Stomach (tissue), 9 donors: ENCODE results near the gene ACVR1C. TPM values are rescaled to one million over a fixed set of nuclear protein-coding genes. Genes with fewer than 3 reads are reported as not detected.

Source experiments
- DNase-seq, 2 donors: peaks; one replicate each; pipeline versions ENCODE4 v3.0.0 to v3.0.0-alpha.2; 2013 to 2019
- H3K27ac ChIP-seq, 5 donors: fragments of 200-600 bp in 4 of 5; sonication (generic) in 4 of 5; one replicate each; pipeline ENCODE4 v1.5.1; 2013 to 2019; ENCODE audit warnings: mild to moderate bottlenecking in 1 of 5, moderate library complexity in 1 of 5
- H3K27me3 ChIP-seq, 3 donors: fragments of 200-600 bp; sonication (generic); one replicate each; pipeline ENCODE4 v1.5.1; 2017 to 2019; ENCODE audit warnings: mixed run types in 1 of 3
- H3K36me3 ChIP-seq, 4 donors: fragments of 200-600 bp; sonication (generic); 1 replicate in 3 of 4; 2 replicates in 1 of 4; pipeline ENCODE4 v1.5.1; 2016 to 2019
- H3K4me1 ChIP-seq, 4 donors: fragments of 200-600 bp; sonication (generic); one replicate each; pipeline ENCODE4 v1.5.1; 2016 to 2019
- H3K4me3 ChIP-seq, 4 donors: fragments of 200-600 bp; sonication (generic) in 3 of 4; one replicate each; pipeline ENCODE4 v1.5.1; 2016 to 2019; ENCODE audit warnings: mild to moderate bottlenecking in 1 of 4
- H3K9me3 ChIP-seq, 4 donors: fragments of 200-600 bp; sonication (generic); one replicate each; pipeline ENCODE4 v1.5.1; 2016 to 2019
- CTCF ChIP-seq, 7 experiments: fragments of 450-650 bp in 4 of 7; fragments of 200-600 bp in 3 of 7; sonication (generic) in 3 of 7; IDR thresholded peaks; one replicate each; pipeline ENCODE4 v1.5.1; 2016 to 2019; ENCODE audit warnings: antibody characterized with exemption in 7 of 7, control low read depth in 2 of 7, mild to moderate bottlenecking in 1 of 7
- EP300 ChIP-seq: sonication (generic); formaldehyde crosslinking; IDR thresholded peaks from one replicate; pipeline ENCODE4 v1.6.1; 2017; ENCODE audit warnings: antibody characterized with exemption
- POLR2A ChIP-seq, 4 donors: fragments of 450-650 bp; IDR thresholded peaks; one replicate each; pipeline ENCODE4 v1.6.1; 2016; ENCODE audit warnings: antibody characterized with exemption in 4 of 4, control low read depth in 2 of 4, mild to moderate bottlenecking in 1 of 4, moderate library complexity in 1 of 4
- POLR2AphosphoS5 ChIP-seq, 3 donors: sonication (generic); formaldehyde crosslinking; IDR thresholded peaks; one replicate each; pipeline ENCODE4 v1.6.1; 2016; ENCODE audit warnings: antibody characterized with exemption in 3 of 3
- WGBS, 5 donors: extraction: QIAGEN DNeasy Blood & Tissue Kit in 3 of 5; methylation state at CpG; one replicate each; pipeline versions ENCODE4 v1.1.5 to v1.1.7; 2013 to 2018; 5-methylcytosine and 5-hydroxymethylcytosine counted together
- intact Hi-C: fragments of 100-400 bp; cut with DNase I; formaldehyde crosslinking; loops from one replicate; pipeline ENCODE4 v1.15.1; 2023; ENCODE audit warnings: low total_unique reads
- polyA plus RNA-seq, 3 donors: library from polyadenylated mRNA; stranded (reverse); fragments of 200-250 nt; gene quantifications; one replicate each; pipeline ENCODE4 v1.2.3, GENCODE V29; 2013
- total RNA-seq, 5 donors: library from RNA; depleted of rRNA; stranded (reverse); fragments of >200 nt; gene quantifications; one replicate each; pipeline versions ENCODE4 v1.1.0 to v1.2.3, GENCODE V29; 2014 to 2016
- donor health status: healthy with polysubstance abuse.
- donor health status: Bipolar disorder and iron deficiency.
- donor health status: healthy.

Gene ACVR1C
- total and polyA plus RNA-seq, 8 donors, result under 0.01 to 8.4 (median 0.61) TPM; not detected in 1

GRCh38 chr2:157559461-157559860 lies 69.2 kb downstream of the ACVR1C start:
- H3K9me3 ChIP-seq, result no peaks in the 10 kb centered on the region
- intact Hi-C loops, result no loop called here
- TF ChIP-seq EP300 (no peak), CTCF (IDR thresholded peaks at IDR 0.05) (no peak), POLR2AphosphoS5 (IDR thresholded peaks at IDR 0.05) (no peak), POLR2A (IDR thresholded peaks at IDR 0.05) (no peak)
- no peaks in the 10 kb centered on the region for H3K4me1 ChIP-seq
- no peak overlapping the region for H3K27ac ChIP-seq
- H3K4me3 ChIP-seq, result no peak overlapping the region
- no peak for DNase-seq
- no peaks in the 10 kb centered on the region for H3K36me3 ChIP-seq
- WGBS, 5 donors, result 40 to 46% (median 44%) methylated on average over 3 of the region's 3 CpGs
- H3K27me3 ChIP-seq, result no peaks in the 10 kb centered on the region

- WGBS, 5 donors, result 36 to 54% (median 44%) methylated on average over 3 of the region's 3 CpGs
- Histone ChIP-seq H3K9me3 (no peaks in the 10 kb centered on the region), H3K4me3 (no peak overlapping the region), H3K4me1 (no peaks in the 10 kb centered on the region), H3K36me3 (no peaks in the 10 kb centered on the region), H3K27me3 (no peaks in the 10 kb centered on the region), H3K27ac (no peak overlapping the region)
- TF ChIP-seq POLR2A (IDR thresholded peaks at IDR 0.05) (no peak), CTCF (IDR thresholded peaks at IDR 0.05) (no peak), POLR2AphosphoS5 (IDR thresholded peaks at IDR 0.05) (no peak), EP300 (no peak)
- intact Hi-C loops, result no loop called here
- DNase-seq, result no peak
Observed at GRCh38 chr2:157559061-157559460, 69.6 kb downstream of the ACVR1C start.

- H3K9me3 ChIP-seq, result no peaks in the 10 kb centered on the region
- H3K27ac ChIP-seq, result no peak overlapping the region
- no peaks in the 10 kb centered on the region for H3K36me3 ChIP-seq
- DNase-seq, result no peak
- 72 to 82% (median 76%) methylated on average over 1 of the region's 1 CpG for WGBS, 5 donors
- intact Hi-C loops, result no loop called here
- H3K4me1 ChIP-seq, result no peaks in the 10 kb centered on the region
- no peaks in the 10 kb centered on the region for H3K27me3 ChIP-seq
- H3K4me3 ChIP-seq, result no peak overlapping the region
- TF ChIP-seq POLR2A (IDR thresholded peaks at IDR 0.05), result no peak
- TF ChIP-seq EP300, result no peak
- no peak for TF ChIP-seq CTCF (IDR thresholded peaks at IDR 0.05)
- no peak for TF ChIP-seq POLR2AphosphoS5 (IDR thresholded peaks at IDR 0.05)
Observed at GRCh38 chr2:157557770-157558169, 70.9 kb downstream of the ACVR1C start.

GRCh38 chr2:157540102-157540501 lies 88.6 kb downstream of the ACVR1C start:
- H3K4me1 ChIP-seq, result no peaks in the 10 kb centered on the region
- no peaks in the 10 kb centered on the region for H3K36me3 ChIP-seq
- H3K4me3 ChIP-seq, result no peak overlapping the region
- H3K27ac ChIP-seq, result no peak overlapping the region
- H3K27me3 ChIP-seq, result no peaks in the 10 kb centered on the region
- TF ChIP-seq CTCF (IDR thresholded peaks at IDR 0.05), result no peak
- intact Hi-C loops, result no loop called here
- no peaks in the 10 kb centered on the region for H3K9me3 ChIP-seq
- WGBS, 5 donors, result 90 to 95% (median 94%) methylated on average over 5 of the region's 5 CpGs
- DNase-seq, result no peak
